HG03571 (cell line): Measurements from ENCODE around the gene DNAH1.

Experiments used
- ATAC-seq: cut with Tn5 transposase; IDR thresholded peaks from one replicate; pipeline ENCODE4 v1.9.1; 2021; ENCODE audit not compliant: unreplicated experiment

Gene DNAH1

GRCh38 chr3:52401021-52401420 lies 84.9 kb downstream of the DNAH1 start:
- no peak for ATAC-seq

- ATAC-seq: no peak
Observed at GRCh38 chr3:52401551-52401950, 85.4 kb downstream of the DNAH1 start.

DNA sequence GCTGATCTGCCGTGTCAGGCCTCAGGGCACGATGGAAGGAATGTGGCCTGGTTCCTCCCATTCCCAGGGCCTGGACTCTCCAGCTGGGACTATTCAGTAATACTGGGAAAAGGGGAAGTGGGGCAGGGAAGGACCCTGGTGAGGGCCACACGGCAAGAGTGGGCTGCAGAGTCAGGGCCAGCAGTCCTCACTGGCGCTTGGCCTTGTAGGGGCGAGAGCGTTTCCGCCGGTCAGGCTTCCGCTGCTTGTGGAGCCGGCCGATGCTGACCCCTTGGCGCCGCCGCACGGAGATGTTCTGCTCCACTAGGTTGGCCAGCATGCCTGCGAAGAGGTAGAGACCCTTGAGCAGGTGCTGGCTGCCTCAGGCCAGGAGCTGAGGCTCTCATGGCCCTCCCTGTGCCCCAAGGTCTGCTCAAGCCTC lies 86.0 kb downstream of the DNAH1 start:
- ATAC-seq: no peak

GRCh38 chr3:52402706-52403270 lies 86.7 kb downstream of the DNAH1 start:
- ATAC-seq: no peak

DNA sequence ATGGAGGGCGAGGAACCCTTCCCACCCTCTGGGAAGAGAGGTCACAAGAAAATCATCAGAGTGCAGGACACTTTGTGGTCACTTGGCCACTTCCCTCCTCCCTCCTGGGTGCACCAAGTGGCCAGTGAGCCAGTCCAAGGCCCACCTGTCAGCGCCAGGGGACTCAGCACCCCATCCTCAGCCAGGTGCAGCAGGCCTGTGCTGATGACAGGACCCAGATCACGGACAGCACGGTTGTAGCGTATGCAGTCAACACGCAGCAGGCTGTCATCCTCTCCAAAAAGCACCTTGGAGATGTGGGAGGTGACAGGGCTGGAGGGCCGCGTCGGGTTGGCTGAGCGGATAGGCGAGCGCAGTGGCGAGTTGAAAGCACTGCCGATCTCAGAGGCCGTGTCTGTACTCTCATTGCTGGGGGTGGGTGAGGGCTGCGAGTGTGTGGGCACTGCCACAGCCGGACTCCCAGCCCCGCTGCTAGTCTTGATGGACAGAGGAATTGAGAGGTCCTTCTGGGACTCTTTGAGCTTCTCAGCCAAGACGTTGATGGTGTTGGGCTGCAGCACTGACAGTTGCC lies 87.2 kb downstream of the DNAH1 start:
- no peak for ATAC-seq

DNA sequence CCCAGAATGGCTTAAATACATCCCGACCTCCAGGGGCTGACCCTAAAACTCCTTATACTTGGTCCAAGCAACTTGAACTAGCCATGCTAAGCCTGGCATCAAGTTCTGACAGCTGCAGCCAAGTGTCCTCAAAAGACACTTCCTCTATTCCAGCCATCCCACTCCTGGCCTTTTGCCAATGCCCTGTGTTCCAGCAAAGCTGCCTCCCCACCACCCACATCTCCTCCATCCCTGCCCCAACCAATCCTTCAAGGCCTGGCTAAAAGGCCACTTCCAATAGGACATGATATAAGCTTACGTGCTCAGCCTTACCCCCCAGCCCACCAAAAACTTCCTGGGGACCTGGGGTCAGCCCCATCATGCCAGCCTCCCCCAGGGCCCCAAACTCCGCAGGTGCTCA lies 87.8 kb downstream of the DNAH1 start:
- no peak for ATAC-seq

- ATAC-seq: no peak
Observed at GRCh38 chr3:52404391-52404790, 88.3 kb downstream of the DNAH1 start.

- ATAC-seq: no peak
Observed at GRCh38 chr3:52405066-52405465, 88.9 kb downstream of the DNAH1 start.

GRCh38 chr3:52405601-52406110 lies 89.5 kb downstream of the DNAH1 start:
- ATAC-seq: no peak

DNA sequence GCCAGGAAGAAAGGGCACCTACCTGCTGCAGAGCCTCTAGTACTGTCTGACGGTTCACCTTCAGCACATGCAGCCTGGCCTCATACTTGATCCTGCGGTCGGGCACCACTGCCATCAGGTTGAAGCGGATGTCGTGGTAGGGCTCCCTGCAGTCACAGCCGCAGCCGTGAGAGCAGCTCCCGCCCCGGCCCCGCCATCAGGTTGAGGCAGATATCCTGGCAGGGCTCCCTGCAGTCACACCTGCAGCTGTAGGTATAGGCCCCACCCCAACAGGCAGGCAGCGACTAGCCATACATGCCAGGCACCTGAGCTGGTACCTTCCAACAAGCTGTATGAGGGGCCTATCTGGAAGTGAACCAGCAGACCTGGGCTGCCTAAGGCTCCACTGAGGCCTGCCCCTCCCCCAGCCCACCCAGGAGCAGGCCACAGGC lies 90.1 kb downstream of the DNAH1 start:
- no peak for ATAC-seq

DNA sequence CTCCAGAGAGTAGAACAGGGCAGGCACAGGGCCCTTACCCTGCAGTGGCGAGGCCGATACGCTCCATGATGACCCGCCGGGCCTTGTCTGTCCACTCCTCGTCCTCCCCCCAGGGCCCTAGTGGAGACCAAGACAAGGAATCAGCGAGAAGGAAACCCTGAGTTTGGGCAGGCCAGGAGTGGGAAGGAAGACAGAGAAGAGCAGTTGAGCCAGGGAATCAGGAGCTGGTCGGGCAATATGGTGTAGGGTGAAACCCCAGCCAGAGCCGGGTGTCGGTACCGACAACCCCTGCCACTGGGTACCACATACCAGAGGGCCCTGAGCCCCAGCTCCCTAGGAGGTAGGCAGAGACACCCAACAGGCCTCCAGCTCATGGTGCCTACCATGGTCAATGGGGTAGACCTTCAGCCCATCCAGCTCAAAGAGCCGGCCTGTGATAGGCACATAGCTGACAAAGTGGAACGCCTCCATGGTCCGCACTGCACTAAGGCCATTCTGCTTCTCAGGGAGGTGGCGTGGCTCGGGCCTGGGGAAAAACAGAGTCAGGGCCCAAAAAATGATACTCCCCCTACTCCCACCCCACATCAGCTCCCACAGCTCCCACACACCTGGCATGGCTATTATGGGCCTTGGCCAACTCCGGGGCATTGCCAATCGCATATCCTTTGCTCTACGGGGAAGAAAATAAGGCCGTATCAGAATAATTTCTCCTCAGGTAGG lies 90.8 kb downstream of the DNAH1 start:
- ATAC-seq: no peak

DNA sequence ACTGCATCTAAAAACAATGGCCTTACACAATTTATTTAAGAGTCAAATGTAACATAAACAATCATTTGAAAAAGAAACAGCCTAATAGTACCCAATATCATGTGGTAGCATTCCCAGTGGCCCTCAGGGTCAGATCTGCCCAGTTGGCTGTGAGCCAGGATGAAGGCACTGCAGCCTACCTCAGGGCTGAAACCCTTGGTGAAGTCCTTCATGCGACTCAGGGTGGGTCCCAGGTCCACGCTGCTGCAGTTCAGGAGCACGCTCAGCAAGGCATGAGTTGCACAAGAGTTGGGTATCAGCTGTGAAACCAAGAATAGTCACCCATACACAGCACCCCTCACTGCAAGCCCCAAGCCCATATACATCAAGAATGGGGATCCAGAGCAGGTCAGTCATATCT lies 91.7 kb downstream of the DNAH1 start:
- no peak for ATAC-seq

DNA sequence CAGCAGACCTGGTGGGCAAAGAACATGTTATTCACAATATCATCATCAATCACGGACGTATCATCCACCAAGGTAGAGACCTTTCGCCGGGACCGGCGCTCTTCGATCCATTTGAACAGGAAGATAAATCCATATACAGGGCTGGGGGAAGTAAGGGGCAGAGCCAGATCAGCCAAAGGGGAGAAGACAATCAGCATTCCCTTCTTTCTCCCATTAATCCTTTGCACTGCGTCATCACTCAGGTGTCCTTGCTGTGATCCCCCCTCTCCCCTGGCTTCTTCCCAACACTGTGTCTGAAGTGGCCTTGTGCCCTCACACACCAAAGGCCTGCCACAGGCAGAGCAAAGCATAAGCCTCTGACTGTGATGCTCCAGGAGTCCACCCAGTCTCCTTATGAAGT lies 92.3 kb downstream of the DNAH1 start:
- no peak for ATAC-seq

GRCh38 chr3:52415800-52416199 lies 99.7 kb downstream of the DNAH1 start:
- ATAC-seq: no peak

- ATAC-seq: no peak
Observed at GRCh38 chr3:52420388-52420787, 104.3 kb downstream of the DNAH1 start.

- no peak for ATAC-seq
Observed at GRCh38 chr3:52422669-52423068, 106.5 kb downstream of the DNAH1 start.

GRCh38 chr3:52423173-52423572 lies 107.1 kb downstream of the DNAH1 start:
- ATAC-seq: no peak

GRCh38 chr3:52428151-52429005 lies 112.3 kb downstream of the DNAH1 start:
- ATAC-seq: no peak

- no peak for ATAC-seq
Observed at GRCh38 chr3:52429031-52429430, 112.9 kb downstream of the DNAH1 start.

DNA sequence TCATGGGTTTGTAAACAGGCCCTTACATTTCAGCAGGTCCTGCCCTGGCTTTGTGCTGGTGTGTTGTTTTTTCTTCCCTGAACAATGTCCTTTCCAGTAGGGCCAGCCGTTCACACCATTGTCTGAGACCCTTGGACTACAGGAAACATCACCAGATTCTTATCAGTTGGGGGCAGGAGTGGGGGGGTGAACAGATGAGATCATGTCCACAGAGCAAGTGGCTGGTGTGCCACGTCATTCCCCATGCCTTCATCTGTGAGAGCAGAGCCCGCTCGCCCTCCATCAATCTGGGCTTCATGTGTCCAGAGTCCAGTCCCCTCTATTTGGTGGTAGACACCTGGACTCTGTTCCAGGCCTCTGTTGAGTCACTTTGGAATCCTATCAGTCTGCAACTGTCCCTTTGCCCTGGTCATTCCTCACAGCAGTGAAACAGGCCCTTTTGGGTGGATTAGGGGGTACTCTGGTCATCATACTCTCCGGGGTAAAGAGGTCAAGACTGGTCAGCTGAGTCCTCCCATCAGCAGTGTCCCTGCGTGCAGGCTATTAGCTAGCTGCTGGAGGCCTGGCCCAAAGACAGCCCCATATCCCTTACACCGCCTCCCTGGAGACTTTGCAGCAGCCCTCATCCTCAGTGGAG lies 113.8 kb downstream of the DNAH1 start:
- no peak for ATAC-seq

DNA sequence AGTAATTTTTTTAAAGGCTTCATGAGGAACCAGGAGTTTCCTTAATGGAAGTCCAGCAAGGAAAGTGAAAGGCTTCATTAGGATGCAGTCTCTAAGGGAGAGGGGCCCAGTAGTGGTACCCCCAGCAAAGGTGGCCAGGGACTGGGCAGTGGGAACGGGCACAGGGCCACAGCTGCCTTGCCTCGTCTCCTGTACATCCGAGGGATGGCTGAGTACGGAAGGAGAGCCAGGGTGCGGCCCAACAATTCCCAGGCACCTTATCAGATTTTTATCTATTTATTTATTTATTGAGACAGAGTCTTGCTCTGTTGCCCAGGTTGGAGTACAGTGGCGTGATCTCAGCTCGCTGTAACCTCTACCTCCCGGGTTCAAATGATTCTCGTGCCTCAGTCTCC lies 114.3 kb downstream of the DNAH1 start:
- ATAC-seq: no peak
